ENCODE results near the gene GALK1. TPM values are rescaled to one million over a fixed set of nuclear protein-coding genes. Genes with fewer than 3 reads are reported as not detected.
A peak's percentile ranks its signal among the peaks of the same experiment; 100 is the strongest.

GALK1 gene
- total and polyA plus RNA-seq, 7 experiments from 2014 or later: 9.9 to 42.9 (median 18.9) TPM

DNA sequence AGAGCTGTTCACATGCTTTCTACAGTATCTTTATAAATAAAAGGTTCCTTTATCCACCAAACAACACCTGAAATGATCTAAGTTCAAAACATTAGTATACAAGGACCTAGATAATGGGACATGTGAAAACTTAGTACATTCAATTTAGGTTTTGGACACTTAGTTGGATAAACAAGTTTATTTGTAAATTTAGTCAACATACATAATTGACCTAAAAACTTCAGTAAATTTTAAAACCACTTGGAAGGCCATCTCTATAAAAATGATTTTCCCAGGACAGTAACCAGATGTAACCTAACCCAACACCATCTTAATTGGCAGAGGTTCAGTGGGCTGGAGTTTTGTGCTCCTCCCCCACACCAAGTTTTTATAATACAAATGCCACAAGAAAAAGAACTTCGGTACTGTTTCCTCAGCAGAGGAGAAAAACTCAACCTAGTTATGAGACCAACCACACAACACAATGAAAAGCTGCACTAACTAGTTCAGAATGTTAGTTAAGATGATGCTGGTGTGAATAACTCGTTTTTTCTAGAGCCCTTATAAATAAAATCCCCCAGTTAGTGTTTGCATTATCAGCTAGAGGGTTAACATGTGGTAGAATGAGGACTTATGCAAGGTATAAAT is 12.4 kb upstream of the GALK1 start:
- Histone ChIP-seq H3K27ac (ENCODE audit: low read depth, low read length) (peak overlapping the region; percentile 98), H3K9me3 (ENCODE audit: control insufficient read depth in 2 of 3, low read length in 3 of 3) (no peaks in the 10 kb centered on the region), H3K36me3 (ENCODE audit: control insufficient read depth in 2 of 3, insufficient read depth in 3 of 3, low read length in 3 of 3) (peaks cover 14 to 31% (median 23%) of the 10 kb centered on the region in 3 experiments), H3K4me1 (ENCODE audit: control insufficient read depth in 2 of 2, insufficient read depth in 2 of 2, low read length in 2 of 2) (peaks cover 17% of the 10 kb centered on the region in 2 donors), H3K4me3 (ENCODE audit: low read length) (peak overlapping the region; percentile 85), H3K27me3 (ENCODE audit: control insufficient read depth in 2 of 2, insufficient read depth in 2 of 2, low read length in 2 of 2) (no peaks in the 10 kb centered on the region)
- H3K9me3 Mint-ChIP-seq: peaks cover 0 to 15% (median 0%) of the 10 kb centered on the region in 11 donors
- peaks cover 14 to 51% (median 40%) of the 10 kb centered on the region in 7 donors for H3K4me1 Mint-ChIP-seq
- no peak for ATAC-seq
- peaks cover 13 to 35% (median 27%) of the 10 kb centered on the region in 5 donors for H3K36me3 Mint-ChIP-seq
- peak in 2 of 9 donors; percentile 23 to 26 for DNase-seq
- ChIA-PET CTCF (interaction anchor here (0.8 to 1.5 kb wide), 7 partner anchors 9 to 78 kb away, joined by 3 to 11 read pairs (median 5); partner anchors contain the start of genes GALK1 and WBP2), POLR2A (interaction anchor here (0.6 to 11.0 kb wide), 29 partner anchors 8 to 527 kb away, joined by 3 to 244 read pairs (median 4); partner anchors contain the start of genes GALK1, TRIM65, UNC13D and UNK)
- intact Hi-C loops (cut with micrococcal nuclease): loop anchor here (2.0 to 5.0 kb wide), 3 partner anchors 25 to 65 kb away; partner anchors contain the start of gene UNC13D (in 1 of the 2)
- peak overlapping the region; percentile 83 to 99 (median 96) for H3K4me3 Mint-ChIP-seq
- H3K27ac Mint-ChIP-seq: peak overlapping the region; percentile 57 to 95 (median 89)
- H3K27me3 Mint-ChIP-seq: peaks cover 0 to 3% (median 0%) of the 10 kb centered on the region in 5 donors

DNA sequence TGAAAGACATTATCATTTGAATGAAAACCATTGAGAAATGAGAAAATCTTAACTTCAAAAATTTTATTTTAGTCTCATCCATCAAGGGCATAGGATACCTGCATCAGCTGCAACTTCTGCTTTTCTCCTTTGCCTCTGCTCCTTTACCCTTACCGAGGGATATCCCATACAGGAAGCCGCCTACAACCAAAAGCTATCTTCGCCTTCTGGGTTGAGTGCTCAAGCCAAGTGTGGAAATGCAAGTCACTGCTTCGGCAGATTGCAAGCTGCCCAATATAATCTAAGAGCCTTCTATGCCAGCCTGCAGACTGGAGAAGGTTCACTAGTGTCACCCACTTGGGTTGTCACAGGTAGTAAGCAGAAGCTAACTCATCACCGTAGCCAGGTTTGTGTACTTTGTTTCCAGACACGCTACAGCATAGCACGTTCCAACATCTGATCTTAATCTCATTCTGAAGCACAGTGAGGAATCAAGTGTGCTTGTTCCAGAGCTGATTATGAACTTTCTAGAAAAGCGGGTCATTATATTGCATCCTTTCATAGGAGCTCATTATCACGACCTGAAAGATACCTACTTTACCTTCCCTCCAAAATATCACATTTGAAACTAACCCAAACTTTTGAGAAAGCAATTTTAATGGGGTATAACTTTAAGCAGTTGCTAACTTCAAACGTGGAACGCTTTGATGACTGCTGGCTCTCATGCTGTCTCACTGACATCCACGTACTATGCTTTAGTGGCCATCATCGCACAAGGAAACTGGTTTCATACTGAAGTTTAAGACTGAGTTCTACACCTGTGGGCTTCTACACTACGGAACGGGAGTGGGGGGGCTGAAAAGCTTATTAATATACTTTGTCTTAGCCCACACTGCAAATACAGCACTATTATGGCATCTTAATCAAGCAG is 11.6 kb upstream of the GALK1 start:
- Histone ChIP-seq H3K27me3 (ENCODE audit: control insufficient read depth in 2 of 2, insufficient read depth in 2 of 2, low read length in 2 of 2) (no peaks in the 10 kb centered on the region), H3K4me1 (ENCODE audit: control insufficient read depth in 2 of 2, insufficient read depth in 2 of 2, low read length in 2 of 2) (peaks cover 15 to 17% of the 10 kb centered on the region in 2 donors), H3K9me3 (ENCODE audit: control insufficient read depth in 2 of 3, low read length in 3 of 3) (no peaks in the 10 kb centered on the region), H3K4me3 (ENCODE audit: low read length) (peak overlapping the region; percentile 85), H3K27ac (ENCODE audit: low read depth, low read length) (peak overlapping the region; percentile 98), H3K36me3 (ENCODE audit: control insufficient read depth in 2 of 3, insufficient read depth in 3 of 3, low read length in 3 of 3) (peaks cover 14 to 31% (median 23%) of the 10 kb centered on the region in 3 experiments)
- CTCF ChIA-PET: interaction anchor here (0.6 to 1.5 kb wide), 8 partner anchors 11 to 418 kb away, joined by 3 to 11 read pairs (median 4); partner anchors contain the start of genes GALK1 and WBP2
- POLR2A ChIA-PET: interaction anchor here (0.6 to 11.0 kb wide), 32 partner anchors 8 to 527 kb away, joined by 3 to 244 read pairs (median 5); partner anchors contain the start of genes GALK1, GGA3, GRB2 and MRPS7
- peak in 6 of 9 donors; percentile 34 to 61 (median 47) for DNase-seq
- Mint-ChIP-seq H3K9me3 (peaks cover 0 to 15% (median 0%) of the 10 kb centered on the region in 11 donors), H3K4me1 (peaks cover 16 to 49% (median 40%) of the 10 kb centered on the region in 7 donors), H3K27me3 (peaks cover 0 to 3% (median 0%) of the 10 kb centered on the region in 5 donors), H3K4me3 (peak overlapping the region; percentile 83 to 99 (median 96)), H3K27ac (peak overlapping the region; percentile 57 to 95 (median 89)), H3K36me3 (peaks cover 13 to 35% (median 27%) of the 10 kb centered on the region in 5 donors)
- intact Hi-C loops (cut with micrococcal nuclease): loop anchor here (2.0 to 5.0 kb wide), 3 partner anchors 24 to 66 kb away; partner anchors contain the start of gene UNC13D (in 1 of the 2)
- ATAC-seq: no peak

- H3K27me3 ChIP-seq (ENCODE audit: control insufficient read depth in 2 of 2, insufficient read depth in 2 of 2, low read length in 2 of 2): no peaks in the 10 kb centered on the region
- peaks cover 0 to 3% (median 0%) of the 10 kb centered on the region in 5 donors for H3K27me3 Mint-ChIP-seq
- peaks cover 14 to 31% (median 23%) of the 10 kb centered on the region in 3 experiments for H3K36me3 ChIP-seq (ENCODE audit: control insufficient read depth in 2 of 3, insufficient read depth in 3 of 3, low read length in 3 of 3)
- no peak for ATAC-seq
- peaks cover 15 to 17% of the 10 kb centered on the region in 2 donors for H3K4me1 ChIP-seq (ENCODE audit: control insufficient read depth in 2 of 2, insufficient read depth in 2 of 2, low read length in 2 of 2)
- POLR2A ChIA-PET: interaction anchor here (0.7 to 11.0 kb wide), 13 partner anchors 10 to 357 kb away, joined by 3 to 244 read pairs (median 7); partner anchors contain the start of genes GALK1, TRIM65, UNC13D and UNK
- peaks cover 0 to 15% (median 0%) of the 10 kb centered on the region in 11 donors for H3K9me3 Mint-ChIP-seq
- intact Hi-C loops (cut with micrococcal nuclease): loop anchor here in 1 of 2 donors (5.0 kb wide), 2 partner anchors 52 to 67 kb away; partner anchors contain the start of gene UNC13D
- peaks cover 13 to 35% (median 27%) of the 10 kb centered on the region in 5 donors for H3K36me3 Mint-ChIP-seq
- H3K4me1 Mint-ChIP-seq: peaks cover 16 to 48% (median 39%) of the 10 kb centered on the region in 7 donors
- CTCF ChIA-PET: no interaction called here
- H3K4me3 ChIP-seq (ENCODE audit: low read length): no peak overlapping the region
- H3K27ac Mint-ChIP-seq: peak overlapping the region; percentile 20 to 95 (median 89)
- H3K27ac ChIP-seq (ENCODE audit: low read depth, low read length): no peak overlapping the region
- DNase-seq: peak in 3 of 9 donors; percentile 28 to 36 (median 29)
- no peaks in the 10 kb centered on the region for H3K9me3 ChIP-seq (ENCODE audit: control insufficient read depth in 2 of 3, low read length in 3 of 3)
- peak overlapping the region in 6 of 10 donors; percentile 83 to 97 (median 95) for H3K4me3 Mint-ChIP-seq
These were observed 10.1 kb upstream of the GALK1 start for GRCh38 chr17:75774991-75775668.

DNA sequence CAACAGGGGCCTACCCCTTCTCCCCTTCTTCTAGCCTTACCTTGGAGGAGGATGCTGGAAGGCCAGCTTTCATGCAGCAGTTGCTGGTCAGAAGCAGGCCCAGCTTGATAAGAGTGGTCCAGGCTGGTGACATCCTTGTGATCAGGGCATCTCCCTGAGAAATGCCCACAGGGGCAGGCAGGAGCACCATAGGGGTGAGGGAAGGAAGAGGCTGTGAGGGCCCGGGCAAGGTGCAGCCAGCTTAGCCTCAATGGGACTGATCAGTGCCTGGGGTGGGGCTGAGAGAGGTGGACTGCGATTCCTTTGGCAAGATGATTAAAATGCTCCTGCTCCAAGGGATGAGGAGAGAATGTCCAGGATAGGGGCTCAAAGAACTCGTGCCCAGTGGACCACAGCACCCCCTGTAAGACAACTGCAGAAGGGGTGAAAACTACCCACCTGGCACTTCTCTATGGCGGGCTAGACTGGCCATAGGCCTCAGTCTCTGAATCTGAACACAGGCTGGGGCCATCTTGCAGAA is 9.5 kb upstream of the GALK1 start:
- ChIA-PET POLR2A (interaction anchor here (0.8 to 11.0 kb wide), 10 partner anchors 11 to 74 kb away, joined by 3 to 244 read pairs (median 35); partner anchors contain the start of genes GALK1, UNC13D, UNK and WBP2), CTCF (no interaction called here)
- Histone ChIP-seq H3K9me3 (ENCODE audit: control insufficient read depth in 2 of 3, low read length in 3 of 3) (no peaks in the 10 kb centered on the region), H3K4me1 (ENCODE audit: control insufficient read depth in 2 of 2, insufficient read depth in 2 of 2, low read length in 2 of 2) (peaks cover 15 to 17% of the 10 kb centered on the region in 2 donors), H3K4me3 (ENCODE audit: low read length) (no peak overlapping the region), H3K27me3 (ENCODE audit: control insufficient read depth in 2 of 2, insufficient read depth in 2 of 2, low read length in 2 of 2) (no peaks in the 10 kb centered on the region), H3K27ac (ENCODE audit: low read depth, low read length) (no peak overlapping the region), H3K36me3 (ENCODE audit: control insufficient read depth in 2 of 3, insufficient read depth in 3 of 3, low read length in 3 of 3) (peaks cover 14 to 31% (median 23%) of the 10 kb centered on the region in 3 experiments)
- H3K9me3 Mint-ChIP-seq: peaks cover 0 to 12% (median 0%) of the 10 kb centered on the region in 11 donors
- H3K27ac Mint-ChIP-seq: peak overlapping the region in 7 of 9 donors; percentile 48 to 94 (median 78)
- H3K36me3 Mint-ChIP-seq: peaks cover 13 to 32% (median 24%) of the 10 kb centered on the region in 5 donors
- DNase-seq (peak in 3 of 9 donors; percentile 21 to 28 (median 23)), ATAC-seq (peak; percentile 2)
- H3K4me1 Mint-ChIP-seq: peaks cover 12 to 42% (median 35%) of the 10 kb centered on the region in 7 donors
- peak overlapping the region in 5 of 10 donors; percentile 19 to 96 (median 49) for H3K4me3 Mint-ChIP-seq
- intact Hi-C loops (cut with micrococcal nuclease): no loop called here
- H3K27me3 Mint-ChIP-seq: peaks cover 0 to under 1% (median 0%) of the 10 kb centered on the region in 5 donors

GRCh38 chr17:75773808-75774470 is 8.9 kb upstream of the GALK1 start:
- peaks cover 9 to 25% (median 22%) of the 10 kb centered on the region in 3 experiments for H3K36me3 ChIP-seq (ENCODE audit: control insufficient read depth in 2 of 3, insufficient read depth in 3 of 3, low read length in 3 of 3)
- no peak overlapping the region for H3K27ac ChIP-seq (ENCODE audit: low read depth, low read length)
- Mint-ChIP-seq H3K36me3 (peaks cover 13 to 30% (median 22%) of the 10 kb centered on the region in 5 donors), H3K4me3 (peak overlapping the region in 3 of 10 donors; percentile 47 to 96 (median 68)), H3K27me3 (no peaks in the 10 kb centered on the region), H3K27ac (peak overlapping the region in 6 of 9 donors; percentile 12 to 94 (median 74)), H3K9me3 (peaks cover 0 to 11% (median 0%) of the 10 kb centered on the region in 11 donors), H3K4me1 (peaks cover 12 to 41% (median 35%) of the 10 kb centered on the region in 7 donors)
- ChIA-PET CTCF (interaction anchor here (1.8 kb wide), 1 partner anchor 21 kb away, joined by 7 read pairs; no protein-coding TSS in a partner anchor), POLR2A (interaction anchor here (0.8 to 11.0 kb wide), 7 partner anchors 11 to 74 kb away, joined by 3 to 244 read pairs (median 77); partner anchors contain the start of genes GALK1, UNC13D, UNK and WBP2)
- ATAC-seq: peak; percentile 0
- DNase-seq: peak in 1 of 9 donors; percentile 33
- intact Hi-C loops (cut with micrococcal nuclease): no loop called here
- H3K27me3 ChIP-seq (ENCODE audit: control insufficient read depth in 2 of 2, insufficient read depth in 2 of 2, low read length in 2 of 2): no peaks in the 10 kb centered on the region
- peaks cover 15 to 17% of the 10 kb centered on the region in 2 donors for H3K4me1 ChIP-seq (ENCODE audit: control insufficient read depth in 2 of 2, insufficient read depth in 2 of 2, low read length in 2 of 2)
- no peak overlapping the region for H3K4me3 ChIP-seq (ENCODE audit: low read length)
- no peaks in the 10 kb centered on the region for H3K9me3 ChIP-seq (ENCODE audit: control insufficient read depth in 2 of 3, low read length in 3 of 3)
